Smooth muscle cell (in vitro differentiated cells): Measurements from ENCODE around the gene SAE1. TPM values are rescaled to one million over a fixed set of nuclear protein-coding genes. Genes with fewer than 3 reads are reported as not detected.
"Not testable (repeated sequence)": the region's sequence is repeated elsewhere in the genome, so short reads cannot be mapped to it uniquely, and the experiment has no call there.

ENCODE experiments used
- DNase-seq: peaks from one replicate; lab custom pipeline; 2025; ENCODE audit not compliant: unreplicated experiment; lab: John Stamatoyannopoulos, UW
- H2AFZ ChIP-seq: fragments of 200-600 bp; sonication (generic); 2 replicates; pipeline ENCODE4 v1.6.0; 2016; ENCODE audit warnings: antibody characterized with exemption, low read depth, mild to moderate bottlenecking
- H3F3A ChIP-seq: fragments of 200-600 bp; sonication (generic); 2 replicates; pipeline ENCODE4 v1.6.0; 2017; ENCODE audit warnings: antibody characterized with exemption, low read depth
- H3K27ac ChIP-seq: fragments of 200-600 bp; sonication (generic); 2 replicates; pipeline ENCODE4 v1.5.1; 2016; ENCODE audit warnings: low read depth, mild to moderate bottlenecking
- H3K27me3 ChIP-seq: fragments of 200-600 bp; sonication (generic); 2 replicates; pipeline ENCODE4 v1.6.1; 2016; ENCODE audit warnings: low read depth, mild to moderate bottlenecking
- H3K36me3 ChIP-seq: fragments of 200-600 bp; sonication (generic); 2 replicates; pipeline ENCODE4 v1.5.1; 2016; ENCODE audit warnings: low read depth
- H3K4me1 ChIP-seq: fragments of 200-600 bp; sonication (generic); 2 replicates; pipeline ENCODE4 v1.5.1; 2016; ENCODE audit warnings: low read depth
- H3K4me2 ChIP-seq: fragments of 200-600 bp; sonication (generic); 2 replicates; pipeline ENCODE4 v1.6.0; 2016; ENCODE audit warnings: mild to moderate bottlenecking
- H3K4me3 ChIP-seq: fragments of 200-600 bp; sonication (generic); 2 replicates; pipeline ENCODE4 v1.5.1; 2016; ENCODE audit warnings: mild to moderate bottlenecking
- H3K79me2 ChIP-seq: fragments of 200-600 bp; sonication (generic); 2 replicates; pipeline ENCODE4 v1.6.0; 2016; ENCODE audit warnings: low read depth, mild to moderate bottlenecking
- H3K9ac ChIP-seq: fragments of 200-600 bp; sonication (generic); 2 replicates; pipeline ENCODE4 v1.6.0; 2016; ENCODE audit warnings: low read depth
- H3K9me3 ChIP-seq: fragments of 200-600 bp; sonication (generic); replicated peaks from 2 replicates; pipeline ENCODE4 v1.5.1; 2016; ENCODE audit warnings: low read depth
- H4K20me1 ChIP-seq: fragments of 200-600 bp; sonication (generic); 2 replicates; pipeline ENCODE4 v1.6.0; 2016; ENCODE audit warnings: low read depth
- CTCF ChIP-seq: fragments of 200-600 bp; sonication (generic); IDR thresholded peaks from 2 replicates; pipeline ENCODE4 v1.5.1; 2017; ENCODE audit warnings: borderline replicate concordance, mild to moderate bottlenecking, antibody characterized with exemption; ENCODE audit not compliant: insufficient read depth, poor library complexity, severe bottlenecking
- WGBS: methylation state at CpG from one replicate; pipeline ENCODE4 v1.1.7; 2016; ENCODE audit warnings: low lambda C conversion rate; 5-methylcytosine and 5-hydroxymethylcytosine counted together
- polyA plus RNA-seq: library from polyadenylated mRNA; unstranded; fragments of >200 nt; fragmentation: Nextera tagmentation; extraction: Ambion mirVana; gene quantifications from 2 replicates; pipeline ENCODE4 v1.2.1, GENCODE V29; 2016
- total RNA-seq: library from RNA; depleted of rRNA; stranded (reverse); fragments of >200 nt; gene quantifications from 2 replicates; pipeline ENCODE4 v1.2.3, GENCODE V29; 2014

SAE1 gene
- total and polyA plus RNA-seq, 2 experiments from 2014 or later: 65.9 to 89.4 TPM

- H3K9ac ChIP-seq: peak overlapping the region; percentile 74
- H3F3A ChIP-seq: peaks cover 15% of the 10 kb centered on the region
- H3K4me2 ChIP-seq: peak overlapping the region; percentile 64
- WGBS: 2% methylated on average over 45 of the region's 46 CpGs
- no peaks in the 10 kb centered on the region for H3K9me3 ChIP-seq
- H3K79me2 ChIP-seq: no peaks in the 10 kb centered on the region
- H3K36me3 ChIP-seq: no peaks in the 10 kb centered on the region
- H3K4me3 ChIP-seq: peak overlapping the region; percentile 37
- no peak overlapping the region for H2AFZ ChIP-seq
- H3K27ac ChIP-seq: peak overlapping the region; percentile 84
- no peaks in the 10 kb centered on the region for H4K20me1 ChIP-seq
- peaks cover 4% of the 10 kb centered on the region for H3K4me1 ChIP-seq
- DNase-seq: peak; percentile 89
- H3K27me3 ChIP-seq: no peaks in the 10 kb centered on the region
- TF ChIP-seq CTCF: peak; percentile 98
Observed at GRCh38 chr19:47243776-47244547, 113.3 kb downstream of the SAE1 start.

DNA sequence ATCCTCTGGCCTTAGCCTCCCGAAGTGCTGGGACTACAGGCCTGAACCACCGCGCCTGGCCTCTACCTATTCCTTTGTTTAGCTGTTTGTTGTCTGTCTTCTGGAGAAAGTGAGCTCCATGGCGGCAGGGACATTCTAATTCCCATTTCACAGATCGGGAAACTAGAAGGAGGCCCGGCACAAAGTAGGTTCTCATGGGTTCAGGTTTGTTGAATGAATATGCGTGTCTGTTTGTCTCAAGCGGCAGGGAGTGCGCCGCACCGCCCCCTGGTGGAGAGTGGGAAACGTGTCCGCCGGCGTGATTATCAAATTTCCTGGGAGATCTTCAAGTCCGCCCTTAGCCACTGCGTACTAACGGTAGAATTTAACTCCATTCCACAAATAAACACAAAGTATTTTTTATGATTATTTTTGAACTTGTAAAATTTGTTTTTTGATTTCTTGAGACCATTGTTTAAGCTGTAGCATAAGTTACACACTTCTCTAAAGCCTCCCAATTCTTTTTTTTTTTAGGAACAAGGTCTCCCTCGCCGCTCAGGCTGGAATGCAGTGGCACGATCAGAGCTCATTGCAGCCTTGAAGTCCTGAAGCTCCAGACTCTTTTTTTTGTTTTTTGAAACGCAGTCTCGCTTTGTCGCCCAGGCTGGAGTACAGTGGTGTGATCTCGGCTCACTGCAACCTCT, 116.8 kb downstream of the SAE1 start:
- Histone ChIP-seq H3K27ac (no peak overlapping the region), H3K9me3 (no peaks in the 10 kb centered on the region), H3K9ac (no peak overlapping the region), H2AFZ (no peak overlapping the region), H3K4me2 (peak overlapping the region; percentile 22), H3K4me3 (no peak overlapping the region), H3K4me1 (no peaks in the 10 kb centered on the region), H3K79me2 (no peaks in the 10 kb centered on the region), H4K20me1 (no peaks in the 10 kb centered on the region), H3K36me3 (no peaks in the 10 kb centered on the region), H3K27me3 (no peaks in the 10 kb centered on the region), H3F3A (peaks cover 4% of the 10 kb centered on the region)
- WGBS: 43% methylated on average over 25 of the region's 25 CpGs
- DNase-seq: peak; percentile 45
- TF ChIP-seq CTCF: peak; percentile 88

DNA sequence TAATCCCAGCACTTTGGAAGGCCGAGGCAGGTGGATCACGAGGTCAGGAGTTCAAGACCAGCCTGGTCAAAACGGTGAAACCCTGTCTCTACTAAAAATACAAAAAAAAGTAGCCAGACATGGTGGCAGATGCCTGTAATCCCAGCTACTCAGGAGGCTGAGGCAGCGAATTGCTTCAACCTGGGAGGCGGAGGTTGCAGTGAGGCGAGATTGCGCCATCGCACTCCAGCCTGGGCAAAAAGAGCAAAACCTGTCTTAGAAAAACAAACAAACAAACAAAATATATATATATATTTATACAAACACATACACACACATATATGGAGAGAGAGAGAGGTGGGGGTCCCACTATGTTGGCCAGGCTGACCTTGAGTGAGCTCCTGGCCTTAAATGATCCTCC, 122.4 kb downstream of the SAE1 start:
- H3K36me3 ChIP-seq, H3K4me1 ChIP-seq, H2AFZ ChIP-seq, H3K27me3 ChIP-seq, H3K9me3 ChIP-seq, H3K79me2 ChIP-seq, H3K9ac ChIP-seq, H3F3A ChIP-seq, H3K4me3 ChIP-seq, H3K4me2 ChIP-seq, H4K20me1 ChIP-seq, DNase-seq: not testable (repeated sequence)
- H3K27ac ChIP-seq: peak overlapping the region; percentile 61
- WGBS: 94% methylated on average over 8 of the region's 8 CpGs

GRCh38 chr19:47253467-47253881, 122.8 kb downstream of the SAE1 start:
- Histone ChIP-seq H3K27me3 (no peaks in the 10 kb centered on the region), H3K27ac (peak overlapping the region; percentile 61), H3K36me3 (no peaks in the 10 kb centered on the region), H3K4me1 (peaks cover 8% of the 10 kb centered on the region), H3K4me2 (peak overlapping the region; percentile 43), H3K4me3 (no peak overlapping the region), H3F3A (peaks cover 4% of the 10 kb centered on the region), H3K9me3 (no peaks in the 10 kb centered on the region), H2AFZ (no peak overlapping the region), H3K9ac (no peak overlapping the region), H3K79me2 (peaks cover 6% of the 10 kb centered on the region), H4K20me1 (no peaks in the 10 kb centered on the region)
- DNase-seq: no peak
- WGBS: 35% methylated on average over 3 of the region's 3 CpGs
- TF ChIP-seq CTCF: no peak
